ENCODE results near the gene CYB5D1. TPM values are rescaled to one million over a fixed set of nuclear protein-coding genes. Genes with fewer than 3 reads are reported as not detected.

CYB5D1 gene
- total and polyA plus RNA-seq, 9 donors: 7.0 to 22.2 (median 16.1) TPM

DNA sequence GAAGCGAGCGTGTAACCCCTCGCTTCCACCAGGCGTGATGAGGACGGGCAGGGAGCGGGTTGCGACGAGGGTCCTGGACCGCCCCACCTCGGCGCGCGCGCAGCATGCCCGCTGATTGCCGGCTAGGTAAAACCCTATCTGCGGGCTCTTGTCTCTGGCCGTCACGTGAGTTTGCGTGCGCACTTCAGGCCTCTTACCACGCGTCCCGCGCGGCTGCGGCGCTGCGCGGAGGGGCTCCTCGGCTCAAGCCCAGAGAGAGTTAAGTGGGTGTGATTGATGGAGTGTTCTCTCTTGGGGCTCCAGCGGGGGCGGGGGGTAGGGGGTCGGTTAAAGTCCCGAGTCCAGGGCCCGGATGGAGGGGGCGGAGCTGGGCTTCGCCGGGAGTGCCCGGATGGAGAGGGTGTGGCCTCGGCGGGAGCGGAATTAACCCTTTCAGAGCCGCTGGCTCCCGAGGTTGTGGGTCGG is 15.9 kb upstream of the CYB5D1 start:
- WGBS, 3 donors: 0% methylated on average over 35 to 46 of the region's 46 CpGs
- Histone ChIP-seq H3K36me3 (no peaks in the 10 kb centered on the region), H3K4me1 (ENCODE audit: insufficient read depth) (peaks cover 17% of the 10 kb centered on the region), H3K4me3 (peak overlapping the region; percentile 83), H3K9me3 (no peaks in the 10 kb centered on the region), H3K27ac (peak overlapping the region; percentile 81 to 90), H3K27me3 (no peaks in the 10 kb centered on the region)
- TF ChIP-seq, protein P1, sequence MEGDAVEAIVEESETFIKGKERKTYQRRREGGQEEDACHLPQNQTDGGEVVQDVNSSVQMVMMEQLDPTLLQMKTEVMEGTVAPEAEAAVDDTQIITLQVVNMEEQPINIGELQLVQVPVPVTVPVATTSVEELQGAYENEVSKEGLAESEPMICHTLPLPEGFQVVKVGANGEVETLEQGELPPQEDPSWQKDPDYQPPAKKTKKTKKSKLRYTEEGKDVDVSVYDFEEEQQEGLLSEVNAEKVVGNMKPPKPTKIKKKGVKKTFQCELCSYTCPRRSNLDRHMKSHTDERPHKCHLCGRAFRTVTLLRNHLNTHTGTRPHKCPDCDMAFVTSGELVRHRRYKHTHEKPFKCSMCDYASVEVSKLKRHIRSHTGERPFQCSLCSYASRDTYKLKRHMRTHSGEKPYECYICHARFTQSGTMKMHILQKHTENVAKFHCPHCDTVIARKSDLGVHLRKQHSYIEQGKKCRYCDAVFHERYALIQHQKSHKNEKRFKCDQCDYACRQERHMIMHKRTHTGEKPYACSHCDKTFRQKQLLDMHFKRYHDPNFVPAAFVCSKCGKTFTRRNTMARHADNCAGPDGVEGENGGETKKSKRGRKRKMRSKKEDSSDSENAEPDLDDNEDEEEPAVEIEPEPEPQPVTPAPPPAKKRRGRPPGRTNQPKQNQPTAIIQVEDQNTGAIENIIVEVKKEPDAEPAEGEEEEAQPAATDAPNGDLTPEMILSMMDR (IDR thresholded peaks at IDR 0.05): peak in 2 of 3 donors; percentile 35 to 57
- no peak for TF ChIP-seq EP300 (IDR thresholded peaks at IDR 0.05)
- no peak for TF ChIP-seq POLR2A (IDR thresholded peaks at IDR 0.05)
- DNase-seq: peak; percentile 91 to 96 (median 94)
- intact Hi-C loops (cut with DNase I): loop anchor here in 1 of 4 donors (10.0 kb wide), 1 partner anchor 313 kb away; the partner anchor contains the start of gene PER1

DNA sequence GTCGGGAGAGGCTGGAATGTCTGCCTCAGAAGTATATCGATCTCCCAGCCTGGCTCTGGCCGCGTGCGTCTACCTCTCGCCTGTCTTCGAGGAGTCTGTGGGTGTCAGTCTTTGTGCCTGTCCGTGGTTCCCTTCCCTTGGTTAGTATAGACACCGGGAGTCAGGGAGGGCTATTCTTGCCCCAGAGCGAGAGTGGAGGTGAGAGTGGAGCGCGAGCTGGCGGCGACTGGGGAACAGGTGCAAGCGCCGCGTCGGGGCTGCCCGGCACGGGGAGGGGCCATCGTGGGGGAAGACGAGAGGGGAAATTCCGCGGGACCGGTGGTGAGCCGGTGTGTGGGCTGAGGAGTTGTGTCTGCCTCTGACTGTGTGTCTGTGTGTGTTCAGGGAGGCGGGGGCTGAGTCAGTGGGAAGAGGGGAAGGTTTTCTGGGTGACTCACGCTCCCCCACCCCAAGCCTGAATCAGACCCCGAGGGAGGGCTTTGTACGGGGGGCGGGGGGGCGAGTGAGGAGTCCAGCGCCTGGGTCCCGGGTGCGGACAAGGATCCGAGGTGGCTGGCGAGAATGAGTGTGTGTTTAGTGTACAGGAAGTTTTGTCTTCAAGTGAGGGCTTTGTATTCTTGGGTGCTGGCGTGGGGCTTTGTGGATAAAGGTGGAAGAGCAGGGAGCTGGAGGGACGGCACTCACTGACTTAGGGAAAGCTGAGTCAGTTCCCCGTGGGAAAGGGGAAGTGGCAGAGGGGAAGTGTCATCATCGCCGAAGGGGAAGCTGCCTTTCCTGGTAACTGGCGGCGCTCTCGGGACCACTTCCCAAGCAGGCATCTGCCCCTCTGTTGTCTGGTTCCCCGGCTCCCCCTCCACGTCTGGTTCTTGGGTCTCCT is 15.2 kb upstream of the CYB5D1 start:
- TF ChIP-seq, protein P1 (IDR thresholded peaks at IDR 0.05): no peak
- TF ChIP-seq EP300 (IDR thresholded peaks at IDR 0.05) (peak; percentile 70), POLR2A (IDR thresholded peaks at IDR 0.05) (peak; percentile 38)
- H3K4me3 ChIP-seq: peak overlapping the region; percentile 83
- intact Hi-C loops (cut with DNase I): loop anchor here in 1 of 4 donors (10.0 kb wide), 1 partner anchor 312 kb away; the partner anchor contains the start of gene PER1
- H3K27ac ChIP-seq: peak overlapping the region; percentile 81 to 90
- no peaks in the 10 kb centered on the region for H3K36me3 ChIP-seq
- 0 to 1% (median 1%) methylated on average over 47 of the region's 47 CpGs for WGBS, 3 donors
- no peaks in the 10 kb centered on the region for H3K27me3 ChIP-seq
- no peaks in the 10 kb centered on the region for H3K9me3 ChIP-seq
- peaks cover 17% of the 10 kb centered on the region for H3K4me1 ChIP-seq (ENCODE audit: insufficient read depth)
- peak; percentile 76 to 89 (median 81) for DNase-seq

GRCh38 chr17:7843257-7843535 is 14.6 kb upstream of the CYB5D1 start:
- WGBS, 3 donors: 0 to 1% (median 1%) methylated on average over 17 of the region's 17 CpGs
- intact Hi-C loops (cut with DNase I): loop anchor here in 1 of 4 donors (10.0 kb wide), 1 partner anchor 312 kb away; the partner anchor contains the start of gene PER1
- Histone ChIP-seq H3K36me3 (no peaks in the 10 kb centered on the region), H3K27ac (peak overlapping the region; percentile 81 to 90), H3K4me1 (ENCODE audit: insufficient read depth) (peaks cover 17% of the 10 kb centered on the region), H3K27me3 (no peaks in the 10 kb centered on the region), H3K4me3 (peak overlapping the region; percentile 83), H3K9me3 (no peaks in the 10 kb centered on the region)
- TF ChIP-seq, protein P1 (IDR thresholded peaks at IDR 0.05): no peak
- TF ChIP-seq POLR2A (IDR thresholded peaks at IDR 0.05): no peak
- TF ChIP-seq EP300 (IDR thresholded peaks at IDR 0.05): no peak
- no peak for DNase-seq

DNA sequence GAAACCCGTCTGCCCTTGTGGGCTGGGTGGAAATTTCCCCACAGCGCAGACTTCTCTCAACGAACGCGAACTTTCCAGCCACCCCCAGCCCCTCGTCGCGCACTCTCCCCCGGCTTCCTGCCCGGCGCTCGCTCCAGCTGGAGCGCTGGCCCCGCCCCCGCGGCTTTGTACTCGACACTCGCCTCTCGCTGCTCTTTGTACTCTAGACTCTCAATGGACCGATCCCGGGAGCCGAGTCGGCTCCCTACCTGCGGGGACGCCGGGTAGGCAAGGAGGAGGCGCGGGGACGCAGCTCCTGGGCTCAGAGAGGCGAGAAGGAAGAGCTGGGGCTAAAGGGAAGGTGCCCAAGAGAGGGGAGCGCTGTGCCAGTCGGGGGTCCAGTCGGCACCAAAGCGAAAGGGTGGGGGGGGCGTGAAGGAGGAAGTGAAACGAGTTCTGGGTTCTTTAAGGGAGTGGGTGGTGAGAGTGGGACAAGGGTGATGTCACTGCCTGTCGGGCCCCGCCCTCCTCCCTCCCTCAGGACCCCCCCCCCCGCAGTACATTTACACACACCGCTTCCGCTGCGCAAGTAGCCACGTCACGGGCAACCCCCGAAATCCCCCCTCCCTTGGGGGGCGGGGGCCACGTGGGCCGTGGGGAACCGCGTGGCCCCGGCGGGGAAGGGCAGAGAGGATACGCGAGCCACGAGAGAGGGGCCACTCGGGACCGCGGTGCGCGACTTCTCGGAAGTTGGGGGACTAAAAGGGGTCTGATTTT is 14.1 kb upstream of the CYB5D1 start:
- WGBS, 3 donors: 0 to 1% (median 1%) methylated on average over 55 to 61 of the region's 61 CpGs
- Histone ChIP-seq H3K4me3 (peak overlapping the region; percentile 83), H3K4me1 (ENCODE audit: insufficient read depth) (peaks cover 17% of the 10 kb centered on the region), H3K36me3 (no peaks in the 10 kb centered on the region), H3K27me3 (no peaks in the 10 kb centered on the region), H3K27ac (peak overlapping the region; percentile 86 to 90), H3K9me3 (no peaks in the 10 kb centered on the region)
- intact Hi-C loops (cut with DNase I): loop anchor here in 1 of 4 donors (10.0 kb wide), 1 partner anchor 311 kb away; the partner anchor contains the start of gene PER1
- TF ChIP-seq POLR2A (IDR thresholded peaks at IDR 0.05): peak; percentile 2
- no peak for TF ChIP-seq EP300 (IDR thresholded peaks at IDR 0.05)
- DNase-seq: peak; percentile 72 to 87 (median 79)

Measured in ovary (tissue), 9 donors.